ENCODE measurements around the gene SRBD1. TPM values are rescaled to one million over a fixed set of nuclear protein-coding genes. Genes with fewer than 3 reads are reported as not detected.

SRBD1 gene
- total and polyA plus RNA-seq, 2 of the 8 experiments (the other 6 are each of a cell fraction or from before 2014, with no cell fraction given): 4.6 to 20.0 TPM

DNA sequence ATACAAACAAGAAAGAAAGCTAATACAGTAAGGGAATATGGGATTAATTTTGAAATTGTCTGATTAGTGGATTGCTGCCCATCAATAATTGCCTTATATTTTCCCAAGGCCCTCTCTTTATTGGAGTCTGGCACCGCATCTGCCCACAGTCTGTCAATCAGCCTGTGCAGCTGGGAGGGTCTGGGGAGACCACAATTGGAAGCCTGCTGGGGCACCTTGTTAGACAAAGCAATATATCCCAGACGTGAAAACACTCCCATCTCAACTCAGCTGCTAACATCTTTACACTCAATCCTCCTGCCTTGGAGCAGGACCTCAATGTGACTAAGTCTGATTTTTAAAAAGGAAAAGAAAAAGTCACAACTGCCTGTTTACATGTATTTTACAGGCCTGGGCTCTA, 258.6 kb downstream of the SRBD1 start:
- Histone ChIP-seq H2AK5ac (ENCODE audit: low read depth, low read length) (no peak overlapping the region), H3K79me2 (ENCODE audit: control insufficient read depth in 1 of 2, insufficient read depth in 2 of 2, low read length in 2 of 2) (no peaks in the 10 kb centered on the region), H3K14ac (ENCODE audit: insufficient read length) (no peak overlapping the region), H3K27me3 (replicated peaks in 1 of 4; ENCODE audit: control insufficient read depth in 3 of 4, extremely low read depth in 1 of 4, insufficient read depth in 3 of 4, low read length in 3 of 4) (no peaks in the 10 kb centered on the region), H3K23ac (ENCODE audit: insufficient read length) (no peak overlapping the region), H3K36me3 (ENCODE audit: control insufficient read depth in 2 of 4, insufficient read depth in 4 of 4, low read length in 3 of 4) (no peaks in the 10 kb centered on the region), H4K5ac (ENCODE audit: insufficient read length, low read depth, low read length) (no peak overlapping the region), H4K91ac (replicated peaks; ENCODE audit: insufficient read length, low read length) (no peak overlapping the region), H3K9me3 (ENCODE audit: insufficient read depth in 2 of 2, low read depth in 1 of 2, low read length in 1 of 2) (no peaks in the 10 kb centered on the region), H2BK15ac (ENCODE audit: low read length) (no peak overlapping the region), H3K4me3 (ENCODE audit: extremely low read depth in 1 of 4, insufficient read depth in 2 of 4, low read depth in 3 of 4, low read length in 4 of 4) (no peak overlapping the region), H2BK12ac (ENCODE audit: low read depth, low read length) (no peak overlapping the region), H4K8ac (ENCODE audit: extremely low read depth, insufficient read depth, low read length) (no peak overlapping the region), H3K4me2 (ENCODE audit: insufficient read depth in 1 of 2, low read depth in 2 of 2, low read length in 2 of 2) (no peak overlapping the region), H2BK120ac (replicated peaks; ENCODE audit: low read depth, low read length) (no peak overlapping the region), H3K79me1 (ENCODE audit: low read depth, low read length) (no peaks in the 10 kb centered on the region), H4K20me1 (replicated peaks in 1 of 2; ENCODE audit: control insufficient read depth in 1 of 2, insufficient read depth in 2 of 2, low read length in 2 of 2) (no peaks in the 10 kb centered on the region), H3K18ac (ENCODE audit: extremely low read depth, low read length) (no peak overlapping the region), H3K4ac (replicated peaks; ENCODE audit: insufficient read length, low read depth, low read length) (no peak overlapping the region), H3K56ac (replicated peaks; ENCODE audit: insufficient read length, low read depth, low read length) (no peak overlapping the region), H3K9ac (replicated peaks in 1 of 4; ENCODE audit: extremely low read depth in 1 of 4, low read depth in 3 of 4, low read length in 3 of 4) (no peak overlapping the region), H3K23me2 (ENCODE audit: low read depth, low read length) (no peaks in the 10 kb centered on the region), H2BK5ac (ENCODE audit: low read depth, low read length) (no peak overlapping the region), H2BK20ac (ENCODE audit: low read length) (no peak overlapping the region), H2AFZ (ENCODE audit: low read length) (no peak overlapping the region), H3K27ac (ENCODE audit: low read depth, low read length) (no peak overlapping the region), H3K4me1 (replicated peaks in 1 of 4; ENCODE audit: control insufficient read depth in 3 of 4, insufficient read depth in 4 of 4, low read length in 3 of 4) (no peaks in the 10 kb centered on the region)
- POLR2A ChIA-PET (ENCODE audit: partially characterized antibody): no interaction called here
- FAIRE-seq (no peak), DNase-seq (ENCODE audit: low read depth in 1 of 2, low spot score in 2 of 2) (no peak)
- TF ChIP-seq RAD21 (IDR thresholded peaks at IDR 0.05 in 1 of 2, conservative IDR thresholded peaks at IDR 0.05 in 1 of 2; ENCODE audit: low read depth in 2 of 2, low read length in 2 of 2): no peak
- TF ChIP-seq FOSL1 (IDR thresholded peaks at IDR 0.05; ENCODE audit: insufficient read depth, low read depth, low read length): no peak
- no peak for TF ChIP-seq HDAC6 (IDR thresholded peaks at IDR 0.05; ENCODE audit: low read depth, low read length)
- TF ChIP-seq NRF1 (IDR thresholded peaks at IDR 0.05; ENCODE audit: low read depth, low read length): no peak
- TF ChIP-seq BCL11A (IDR thresholded peaks at IDR 0.05; ENCODE audit: low read depth in 2 of 2, low read length in 2 of 2): no peak
- no peak for TF ChIP-seq GTF2F1 (IDR thresholded peaks at IDR 0.05; ENCODE audit: borderline replicate concordance, low read depth, low read length)
- CTCF ChIA-PET (ENCODE audit: partially characterized antibody): interaction anchor here (0.6 to 1.0 kb wide), 3 partner anchors 10 to 435 kb away, joined by 3 read pairs; no protein-coding TSS in a partner anchor
- 59% methylated on average over 2 of the region's 2 CpGs; no CpG with 5 or more reads in 1 of the 2 experiments for WGBS, 2 experiments (ENCODE audit: extremely low coverage in 1 of 2, insufficient coverage in 1 of 2, insufficient read length in 1 of 2, insufficient replicate concordance in 2 of 2, low coverage in 1 of 2, low lambda C conversion rate in 2 of 2, missing lambda C conversion rate in 1 of 2)

Measured in H1 (cell line).